ENCODE measurements around the gene ITPKB. TPM values are rescaled to one million over a fixed set of nuclear protein-coding genes. Genes with fewer than 3 reads are reported as not detected.

The ITPKB gene
- total and polyA plus RNA-seq, 2 experiments from 2014 or later: 0.31 to 5.2 TPM

- H3K27ac ChIP-seq (ENCODE audit: low read depth): no peak overlapping the region
- no peak overlapping the region for H2AFZ ChIP-seq
- ATAC-seq: no peak
- no peak for DNase-seq (ENCODE audit: low spot score)
- H3K36me3 Mint-ChIP-seq (ENCODE audit: low read depth): no peaks in the 10 kb centered on the region
- H3K79me2 ChIP-seq (replicated peaks; ENCODE audit: insufficient read depth): no peaks in the 10 kb centered on the region
- H3K27me3 ChIP-seq (ENCODE audit: insufficient read depth): no peaks in the 10 kb centered on the region
- H3K36me3 ChIP-seq (ENCODE audit: insufficient read depth): no peaks in the 10 kb centered on the region
- H3K27ac Mint-ChIP-seq: no peak overlapping the region
- H3K9me2 ChIP-seq (ENCODE audit: insufficient read depth): 0 out of 2 replicates have a peak, but pooled peaks cover 3% of the 10 kb centered on the region
- H3K4me2 ChIP-seq: no peak overlapping the region
- no peaks in the 10 kb centered on the region for H4K20me1 ChIP-seq (replicated peaks; ENCODE audit: insufficient read depth)
- H3K4me1 Mint-ChIP-seq: peaks cover 15% of the 10 kb centered on the region
- TF ChIP-seq NANOG (IDR thresholded peaks at IDR 0.05; ENCODE audit: borderline replicate concordance): no peak
- TF ChIP-seq ZNF114 (CRISPR knock-in tag; IDR thresholded peaks at IDR 0.05): no peak
- no peak for TF ChIP-seq CTCF (conservative IDR thresholded peaks at IDR 0.05; ENCODE audit: low read depth in 2 of 2)
- TF ChIP-seq POLR2AphosphoS5 (IDR thresholded peaks at IDR 0.05; ENCODE audit: low read depth): no peak
- TF ChIP-seq ETS1 (IDR thresholded peaks at IDR 0.05): no peak
- TF ChIP-seq STAT1 (IDR thresholded peaks at IDR 0.05; ENCODE audit: unreplicated experiment): no peak
- no peak for TF ChIP-seq ZNF331 (CRISPR knock-in tag; IDR thresholded peaks at IDR 0.05; ENCODE audit: low read depth)
- no peak for TF ChIP-seq EZH2 (IDR thresholded peaks at IDR 0.05; ENCODE audit: low read depth, unreplicated experiment)
- TF ChIP-seq EZH2phosphoT487 (IDR thresholded peaks at IDR 0.05; ENCODE audit: unreplicated experiment): no peak
- TF ChIP-seq CREB1 (CRISPR knock-in tag; IDR thresholded peaks at IDR 0.05; ENCODE audit: low read depth): no peak
- no peak for TF ChIP-seq REST (IDR thresholded peaks at IDR 0.05; ENCODE audit: unreplicated experiment)
- no peak for TF ChIP-seq ZNF462 (CRISPR knock-in tag; IDR thresholded peaks at IDR 0.05)
- no peak for TF ChIP-seq JUNB (IDR thresholded peaks at IDR 0.05; ENCODE audit: unreplicated experiment)
- no peaks in the 10 kb centered on the region for H3F3A ChIP-seq (replicated peaks; ENCODE audit: low read depth)
- H3K9me3 Mint-ChIP-seq: no peaks in the 10 kb centered on the region
- 0 out of 2 replicates have a peak, but pooled peaks cover 16% of the 10 kb centered on the region for H3K4me1 ChIP-seq (ENCODE audit: insufficient read depth)
- H3K4me3 Mint-ChIP-seq: no peak overlapping the region
- peaks cover 10% of the 10 kb centered on the region for H3K27me3 Mint-ChIP-seq (ENCODE audit: insufficient read depth, low read depth, poor library complexity)
- H3K4me3 ChIP-seq: no peak overlapping the region
Measured at GRCh38 chr1:226697151-226697928, 41.7 kb downstream of the ITPKB start.

Measured in GM23338 (cell line).